Activated CD4-positive, alpha-beta T cell treated with anti-CD3 and anti-CD28 coated beads, Interleukin-2, amount 50 U/mL, for 1 hour (primary cell): ENCODE results near the gene HERC4.
"Not testable (repeated sequence)": the region's sequence is repeated elsewhere in the genome, so short reads cannot be mapped to it uniquely, and the experiment has no call there.

ENCODE experiments used
- DNase-seq: peaks from one replicate; pipeline ENCODE4 v3.0.0-alpha.2; 2020

Gene HERC4

DNA sequence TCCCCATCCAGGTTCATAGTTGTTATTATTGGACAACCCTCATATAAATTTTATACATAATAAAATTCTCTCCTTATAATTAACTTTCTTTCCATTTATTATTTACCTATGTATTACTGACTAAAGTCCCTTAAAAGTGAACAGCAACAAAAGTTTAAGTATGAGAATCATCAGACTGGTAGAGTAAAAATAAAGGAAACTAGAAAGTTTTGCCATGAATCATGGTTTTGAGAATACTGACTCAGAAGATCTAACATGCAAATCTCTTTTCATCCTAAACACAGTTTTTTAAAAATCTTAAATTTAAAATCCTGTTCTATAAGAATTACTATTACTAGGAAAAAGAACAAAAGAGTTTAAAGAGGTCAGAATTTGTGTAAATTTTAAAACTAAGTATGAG is 32.1 kb downstream of the HERC4 start:
- no peak for DNase-seq

DNA sequence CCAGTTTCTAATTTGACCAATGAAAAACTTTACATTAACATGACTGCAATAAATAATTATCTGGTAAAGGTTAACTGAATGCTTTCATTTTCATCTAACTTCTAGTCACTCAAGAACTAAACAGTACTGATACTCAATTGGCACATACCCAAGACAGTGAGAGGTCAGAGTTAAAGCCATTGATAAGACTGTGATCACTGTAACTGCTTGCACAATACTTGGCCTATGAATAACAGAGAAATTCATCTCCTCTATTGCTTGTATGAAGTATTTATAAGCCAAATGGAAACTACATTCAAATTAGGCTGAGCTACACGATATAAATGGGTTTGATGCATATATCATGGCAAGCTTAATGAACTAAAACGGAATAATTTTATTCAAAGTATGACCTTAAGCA is 43.0 kb downstream of the HERC4 start:
- DNase-seq, result no peak

DNA sequence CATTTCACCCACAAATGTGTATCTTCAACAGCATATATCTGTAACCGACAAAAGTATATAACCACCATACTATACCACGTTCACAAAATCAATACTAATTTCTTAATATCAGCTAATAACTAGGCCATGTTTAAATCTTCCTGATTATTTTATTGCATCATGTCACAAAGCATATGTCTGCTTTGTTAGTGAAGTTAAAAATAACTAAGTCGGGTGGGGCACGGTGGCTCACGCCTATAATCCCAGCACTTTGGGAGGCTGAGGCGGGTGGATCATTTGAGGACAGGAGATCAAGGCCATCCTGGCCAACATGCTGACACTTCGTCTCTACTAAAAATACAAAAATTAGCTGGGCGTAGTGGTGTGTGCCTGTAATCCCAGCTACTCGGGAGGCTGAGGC is 47.7 kb downstream of the HERC4 start:
- DNase-seq, result no peak

DNA sequence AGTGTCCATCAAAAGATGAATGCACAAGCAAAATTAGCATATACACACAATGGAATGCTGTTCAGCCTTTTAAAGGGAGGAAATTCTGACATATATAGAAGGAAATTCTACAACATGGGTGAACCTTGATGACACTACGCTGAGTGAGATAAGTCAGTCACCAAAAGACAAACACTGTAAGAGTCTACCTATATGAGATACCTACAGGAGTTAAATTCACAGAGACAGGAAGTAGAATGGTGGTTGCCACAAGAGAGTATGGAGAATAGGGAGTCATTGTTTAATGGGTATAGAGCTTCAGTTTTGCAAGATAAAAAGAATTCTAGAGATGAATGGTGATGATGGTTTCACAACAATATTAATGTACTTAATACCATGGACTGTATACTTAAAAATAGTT is 51.8 kb downstream of the HERC4 start:
- DNase-seq, result no peak

DNA sequence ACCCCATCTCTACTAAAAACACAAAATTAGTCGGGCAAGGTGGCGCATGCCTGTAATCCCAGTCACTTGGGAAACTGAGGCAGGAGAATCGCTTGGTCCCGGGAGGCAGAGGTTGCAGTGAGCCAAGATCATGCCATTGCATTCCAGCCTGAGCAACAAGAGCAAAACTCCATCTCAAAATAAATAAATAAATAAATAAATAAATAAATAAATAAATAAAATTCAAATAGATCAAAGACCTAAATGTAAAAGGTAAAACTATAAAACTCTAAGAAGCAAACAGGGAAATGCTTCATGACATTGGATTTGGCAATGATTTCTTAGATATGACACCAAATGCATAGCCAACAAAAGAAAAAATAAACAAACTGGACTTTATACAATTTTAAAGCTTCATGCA is 52.8 kb downstream of the HERC4 start:
- DNase-seq, result not testable (repeated sequence)

DNA sequence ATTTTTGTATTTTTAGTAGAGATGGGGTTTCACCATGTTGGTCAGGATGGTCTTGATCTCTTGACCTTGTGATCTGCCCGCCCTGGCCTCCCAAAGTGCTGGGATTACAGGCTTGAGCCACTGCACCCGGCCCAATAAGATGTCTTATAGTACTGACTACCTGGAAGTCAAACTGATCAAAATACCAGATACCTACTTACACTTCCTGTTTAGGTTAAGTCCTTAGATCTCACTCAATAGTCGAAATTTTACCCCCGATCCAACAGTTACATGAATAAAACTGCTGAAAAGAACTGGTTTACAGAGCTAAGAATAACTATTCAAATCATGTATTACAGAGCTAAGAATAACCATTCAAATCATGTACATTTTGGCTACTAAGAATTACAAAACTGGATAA is 58.6 kb downstream of the HERC4 start:
- not testable (repeated sequence) for DNase-seq

DNA sequence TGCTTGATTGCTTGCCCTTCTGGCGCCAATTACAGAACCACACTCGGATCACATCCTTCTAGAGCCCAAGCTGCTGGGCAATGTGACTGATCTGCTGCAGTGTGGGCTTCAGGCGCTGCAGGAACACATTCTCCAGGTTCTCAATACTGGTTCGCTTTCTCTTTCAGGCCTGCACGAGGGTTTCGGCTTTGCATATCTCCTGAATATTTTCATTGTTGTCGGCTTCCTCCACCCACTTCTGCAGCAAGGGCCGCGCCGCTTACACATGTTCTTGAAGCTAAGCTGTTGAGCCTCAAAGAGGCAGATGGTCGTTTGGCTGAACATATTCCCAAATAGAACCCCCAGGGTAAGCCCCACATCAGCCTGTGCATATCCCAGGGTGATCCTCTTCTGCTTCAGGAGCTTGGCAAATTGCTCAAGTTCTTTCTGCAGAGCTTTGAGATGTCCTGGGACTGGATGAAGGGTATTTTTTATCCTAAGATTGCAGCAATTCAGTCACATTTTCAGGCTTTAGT is 64.6 kb downstream of the HERC4 start:
- DNase-seq, result no peak

DNA sequence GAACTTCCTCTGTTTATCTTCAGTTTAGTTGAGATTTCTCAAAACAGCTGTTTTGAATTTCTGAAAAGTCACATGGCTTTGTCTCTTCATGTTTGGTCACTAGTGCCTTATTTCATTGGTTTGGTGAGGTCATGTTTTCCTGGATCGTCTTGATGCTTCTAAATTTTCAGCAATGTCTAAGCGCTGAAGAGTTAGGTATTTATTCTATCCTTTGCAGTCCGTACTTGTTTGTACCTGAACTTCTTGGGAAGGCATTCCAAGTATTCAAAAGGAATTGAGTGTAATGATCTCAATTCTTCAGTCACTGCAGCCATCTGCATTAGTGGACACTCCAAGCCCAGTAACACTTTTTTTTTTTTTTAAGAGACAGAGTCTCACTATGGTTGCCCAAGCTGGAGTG is 67.7 kb downstream of the HERC4 start:
- no peak for DNase-seq

DNA sequence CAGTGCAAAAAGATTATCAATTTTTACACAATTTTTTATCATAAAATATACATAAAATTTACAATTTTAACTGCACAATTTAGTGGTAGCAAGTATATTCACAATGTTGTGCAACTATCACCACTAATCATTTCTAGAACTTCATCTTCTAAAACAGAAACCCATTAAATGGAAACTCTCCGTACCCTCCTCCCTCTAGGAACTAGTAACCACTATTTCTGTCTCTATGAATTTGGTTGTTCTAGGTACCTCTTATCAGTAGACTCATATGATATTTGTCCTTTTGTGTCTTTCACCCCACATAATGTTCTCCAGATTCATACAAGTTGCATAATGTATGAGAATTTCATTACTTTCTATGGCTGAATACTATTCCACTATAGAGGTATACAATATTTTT is 73.5 kb downstream of the HERC4 start:
- no peak for DNase-seq

DNA sequence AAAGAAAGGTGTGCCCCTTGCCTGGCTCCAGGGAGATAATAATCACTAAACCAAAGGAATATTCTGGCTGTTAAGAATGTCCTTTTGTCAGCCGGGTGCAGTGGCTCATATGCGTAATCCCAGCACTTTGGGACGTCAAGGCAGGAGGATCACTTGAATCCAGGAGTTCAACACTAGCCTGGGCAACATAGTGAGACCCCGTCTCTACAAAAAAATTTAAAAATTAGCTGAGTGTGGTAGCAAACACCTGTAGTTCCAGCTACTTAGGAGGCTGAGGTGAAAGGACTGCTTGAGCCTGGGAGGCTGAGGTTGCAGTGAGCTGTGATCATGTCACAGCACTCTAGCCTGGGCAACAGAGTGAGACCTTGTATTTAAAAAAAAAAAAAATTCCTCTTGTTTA is 74.1 kb downstream of the HERC4 start:
- no peak for DNase-seq

DNA sequence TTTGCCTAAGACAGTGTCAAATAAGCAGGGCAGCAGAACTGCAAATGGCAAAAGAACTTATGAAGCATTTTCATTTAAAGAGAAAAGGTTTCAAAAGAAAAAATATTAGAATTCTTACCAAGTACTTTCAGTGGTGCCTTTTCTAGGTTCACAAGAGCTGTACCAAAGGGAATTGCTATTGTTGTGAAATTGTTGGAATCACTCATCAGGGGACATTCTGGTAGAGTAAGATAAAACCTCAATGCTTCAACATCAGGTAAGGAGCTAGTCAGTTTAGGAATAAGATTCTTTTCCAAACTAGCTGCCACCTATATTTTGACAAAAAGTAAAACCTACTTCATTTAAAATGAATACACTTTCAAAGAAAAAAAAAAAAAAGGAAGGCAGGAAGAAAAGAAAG is 85.0 kb downstream of the HERC4 start:
- no peak for DNase-seq

DNA sequence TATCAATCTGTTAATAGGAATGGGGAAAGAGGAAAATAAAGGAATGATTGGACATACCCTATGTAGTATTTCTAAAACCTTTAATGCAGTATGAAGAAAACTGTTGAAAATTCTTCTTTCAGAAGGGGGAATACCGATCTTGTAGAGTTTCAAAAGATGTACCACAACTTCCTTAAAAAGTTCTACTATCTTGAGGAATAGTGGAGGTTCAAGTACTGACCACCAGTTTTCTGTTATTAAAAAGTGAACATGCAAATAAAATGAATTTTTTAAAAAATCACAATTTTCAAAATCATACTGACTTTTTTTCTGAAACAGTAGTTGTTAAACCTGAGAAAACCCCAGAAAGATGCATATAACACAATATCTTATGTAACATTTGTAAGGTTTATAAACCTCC is 86.5 kb downstream of the HERC4 start:
- no peak for DNase-seq

DNA sequence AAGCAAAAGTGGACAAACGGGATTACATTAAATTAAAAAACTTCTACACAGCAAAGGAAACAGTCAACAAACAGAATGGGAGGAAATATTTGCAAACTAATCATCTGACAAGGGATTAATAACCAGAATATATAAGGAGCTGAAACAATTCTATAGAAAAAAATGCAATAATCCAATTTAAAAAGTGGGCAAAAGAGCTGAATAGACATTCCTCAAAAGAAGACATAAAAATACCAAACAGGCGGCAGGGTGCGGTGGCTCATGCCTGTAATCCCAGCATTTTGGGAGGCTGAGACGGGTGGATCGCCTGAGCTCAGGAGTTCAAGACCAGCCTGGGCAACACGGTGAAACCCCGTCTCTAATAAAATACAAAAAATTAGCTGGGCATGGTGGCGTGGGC is 92.5 kb downstream of the HERC4 start:
- not testable (repeated sequence) for DNase-seq

DNA sequence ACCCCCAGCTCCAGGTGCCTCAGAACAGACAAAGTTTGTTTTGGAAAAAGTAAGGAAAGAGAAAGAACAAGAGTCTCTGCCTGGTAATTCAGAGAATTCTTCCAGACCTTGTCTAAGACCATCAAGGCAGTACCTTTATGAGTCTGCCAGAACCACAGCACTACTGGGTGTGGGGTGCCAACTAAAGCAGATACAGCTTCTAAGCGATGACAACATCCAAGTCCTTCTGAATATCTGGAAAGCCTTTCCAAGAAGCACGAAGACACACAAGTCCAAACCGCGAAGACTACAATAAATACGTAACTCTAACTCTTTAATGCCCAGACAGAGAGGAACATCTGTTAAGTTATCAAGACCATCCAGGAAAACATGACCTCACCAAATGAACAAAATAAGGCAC is 96.3 kb downstream of the HERC4 start:
- DNase-seq, result no peak

DNA sequence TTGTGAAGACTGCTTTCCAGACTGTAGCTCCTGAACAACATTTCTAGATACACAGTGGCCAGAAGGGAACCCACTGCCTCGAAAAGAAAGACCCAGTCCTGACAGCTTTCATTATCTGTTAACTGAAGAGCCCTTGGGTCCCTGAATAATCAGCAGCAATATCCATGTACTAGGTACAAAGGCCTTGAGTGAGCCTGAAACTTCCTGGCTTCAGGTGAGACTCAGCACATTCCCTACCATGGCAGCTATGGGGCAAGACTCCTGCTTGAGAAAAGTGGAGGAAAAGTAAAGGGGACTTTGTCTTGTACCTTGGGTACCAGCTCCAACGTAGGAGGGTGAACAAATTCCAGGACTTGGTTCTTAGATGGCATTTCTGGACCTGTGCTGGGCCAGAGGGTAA is 97.8 kb downstream of the HERC4 start:
- no peak for DNase-seq

DNA sequence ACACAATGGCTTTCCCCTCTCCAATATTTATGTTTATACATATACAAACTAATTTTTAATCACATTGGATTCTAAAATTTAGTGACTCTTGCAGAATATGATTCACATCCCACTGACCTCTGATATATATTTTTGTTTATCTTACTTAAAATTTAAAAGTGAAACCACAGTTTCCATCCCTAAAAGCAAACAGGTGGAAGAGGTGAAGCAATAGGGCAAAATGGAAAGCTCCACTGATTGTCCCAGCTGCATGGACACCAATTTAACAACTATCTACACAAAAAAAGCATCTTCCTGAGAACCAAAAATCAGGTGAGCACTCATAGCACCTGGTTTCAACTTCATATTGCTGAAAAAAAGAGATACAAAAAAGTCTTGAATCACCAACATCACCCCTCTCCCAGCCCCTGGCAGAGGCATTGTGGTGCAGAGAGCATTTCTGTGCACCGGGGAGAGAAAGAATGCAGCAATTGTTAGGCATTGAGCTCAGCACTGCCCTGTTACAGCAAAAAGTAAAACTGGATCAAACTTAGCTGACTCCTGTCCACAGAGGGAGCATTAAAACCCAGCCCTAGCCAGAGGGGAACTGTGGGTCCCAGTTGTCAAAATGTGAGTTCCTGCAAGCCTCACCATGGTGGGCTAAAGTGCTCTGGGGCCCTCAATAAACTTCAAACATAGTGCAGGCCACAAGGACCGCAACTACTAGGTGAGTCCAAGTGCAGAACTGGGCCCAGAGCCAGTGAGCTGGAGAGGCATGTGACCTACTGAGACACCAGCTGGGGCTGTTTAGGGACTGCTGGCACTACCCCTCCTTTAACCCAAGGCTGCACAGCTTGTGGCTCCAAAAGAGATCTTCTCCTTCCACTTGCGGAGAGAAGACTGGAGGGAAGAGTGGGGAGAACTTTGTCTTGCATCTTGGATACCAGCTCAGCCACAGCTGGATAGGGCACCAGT is 98.5 kb downstream of the HERC4 start:
- no peak for DNase-seq

DNA sequence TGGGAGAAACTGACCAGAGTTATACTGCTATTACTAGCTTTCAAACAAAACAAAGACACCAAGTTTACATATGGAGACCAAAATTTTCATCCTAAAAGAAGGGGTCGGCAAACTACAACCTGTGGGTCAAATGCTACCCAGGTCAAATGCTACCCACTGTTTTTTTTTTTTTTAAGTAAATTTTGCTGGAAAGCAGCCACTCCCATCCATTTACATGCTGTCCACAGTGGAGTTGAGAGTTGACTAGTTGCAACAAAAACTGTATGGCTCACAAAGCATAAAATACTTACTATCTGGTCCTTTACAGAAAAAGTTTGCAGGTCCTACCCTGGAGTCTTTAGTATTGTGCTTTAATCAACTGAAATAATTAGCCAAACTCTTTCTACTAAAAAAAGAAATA is 99.2 kb downstream of the HERC4 start:
- DNase-seq, result no peak

DNA sequence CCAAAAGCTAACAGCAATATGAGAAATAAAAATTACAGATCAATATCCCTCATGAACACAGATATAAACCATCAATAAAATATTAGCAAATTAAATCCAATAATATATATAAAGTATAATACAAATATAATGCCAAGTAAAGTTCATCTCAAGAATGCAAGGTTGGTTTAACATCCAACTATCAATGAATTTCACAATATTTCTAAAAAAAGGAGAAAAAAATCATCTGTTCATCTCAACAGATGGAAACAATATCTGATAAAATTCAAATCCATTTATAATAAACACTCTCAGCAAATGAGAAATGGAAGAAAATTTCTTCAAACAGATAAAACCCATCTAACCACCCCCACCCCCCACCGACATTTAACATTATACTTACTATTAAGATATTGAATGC is 103.8 kb downstream of the HERC4 start:
- no peak for DNase-seq

DNA sequence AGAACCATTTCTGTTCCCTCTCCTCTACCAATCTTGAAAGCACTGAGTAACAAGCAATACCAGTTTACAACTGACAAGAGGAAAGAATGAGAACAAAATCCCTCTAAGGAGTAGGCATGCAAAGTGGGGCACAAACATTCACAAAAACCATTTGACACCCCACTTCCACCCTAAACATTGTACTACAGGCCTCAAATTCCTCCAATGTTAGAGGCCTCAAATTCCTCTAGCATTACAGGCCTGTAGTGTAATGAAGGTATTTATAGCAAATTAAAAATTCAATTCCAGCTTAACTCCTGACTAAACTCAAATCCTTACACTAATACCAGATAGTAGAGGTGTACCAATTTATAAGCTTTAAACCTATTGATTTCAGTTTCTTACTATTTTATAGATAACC is 105.2 kb downstream of the HERC4 start:
- no peak for DNase-seq

DNA sequence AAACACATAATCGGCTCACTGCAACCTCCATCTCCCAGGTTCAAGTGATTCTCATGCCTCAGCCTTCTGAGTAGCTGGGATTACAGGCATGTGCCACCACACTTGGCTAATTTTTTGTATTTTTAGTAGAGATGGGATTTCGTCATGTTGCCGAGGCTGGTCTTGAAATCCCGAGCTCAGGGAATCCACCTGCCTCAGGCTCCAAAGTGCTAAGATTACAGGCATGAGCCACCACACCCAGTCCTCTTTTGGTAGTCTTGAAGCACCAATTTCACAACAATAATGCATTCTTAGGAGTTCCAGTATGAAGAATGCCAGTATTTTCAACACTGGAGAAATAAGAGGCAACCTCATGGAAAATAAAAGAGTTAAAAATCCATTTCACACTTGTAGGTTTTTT is 109.0 kb downstream of the HERC4 start:
- DNase-seq, result not testable (repeated sequence)

DNA sequence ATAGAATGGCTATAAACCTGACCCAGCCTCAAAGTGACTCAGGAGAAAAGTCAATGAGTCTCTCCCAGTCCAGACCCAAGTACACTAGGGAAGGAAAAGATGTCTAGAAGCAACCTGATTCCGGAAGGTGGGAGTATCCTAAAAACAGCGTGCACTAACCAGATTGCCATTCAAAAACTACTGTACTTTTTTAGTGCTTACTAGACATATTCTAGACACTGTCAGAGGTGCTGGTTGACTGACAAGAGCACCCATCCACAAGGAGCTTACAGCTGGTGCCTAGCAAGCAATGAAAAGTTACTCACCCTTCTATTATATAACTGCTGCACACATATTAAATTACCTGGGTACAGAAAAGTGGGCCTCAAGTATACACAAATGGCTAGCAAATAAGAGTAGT is 109.6 kb downstream of the HERC4 start:
- DNase-seq, result no peak

DNA sequence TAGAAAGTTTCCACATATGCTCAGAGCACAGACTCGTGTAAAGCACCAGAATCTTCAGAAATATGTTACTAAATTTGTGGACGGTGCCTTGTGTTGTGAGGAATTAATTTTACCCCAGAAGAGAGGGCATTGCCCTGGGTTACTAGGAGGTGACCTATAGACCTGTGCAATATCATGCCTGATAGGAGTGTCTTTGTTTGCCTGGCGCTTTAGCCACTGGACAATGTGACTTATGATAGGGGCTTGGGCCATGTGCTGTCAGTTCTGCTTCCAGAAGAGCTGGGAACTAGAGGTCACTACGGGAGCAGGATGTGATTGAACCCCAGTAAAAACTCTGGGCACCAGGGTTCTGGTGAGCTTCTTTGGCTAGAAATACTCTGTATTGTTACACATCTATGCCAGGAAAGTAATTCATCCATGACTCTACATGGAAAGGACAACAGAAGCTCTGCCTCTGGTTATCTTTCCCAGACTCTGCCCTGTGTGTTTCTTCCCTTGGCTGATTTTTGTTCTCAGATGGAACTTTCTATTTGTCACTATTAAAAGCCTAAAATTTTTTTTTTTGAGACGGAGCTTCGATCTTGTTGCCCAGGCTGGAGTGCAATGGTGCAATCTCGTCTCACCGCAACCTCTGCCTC is 115.1 kb downstream of the HERC4 start:
- DNase-seq, result no peak

DNA sequence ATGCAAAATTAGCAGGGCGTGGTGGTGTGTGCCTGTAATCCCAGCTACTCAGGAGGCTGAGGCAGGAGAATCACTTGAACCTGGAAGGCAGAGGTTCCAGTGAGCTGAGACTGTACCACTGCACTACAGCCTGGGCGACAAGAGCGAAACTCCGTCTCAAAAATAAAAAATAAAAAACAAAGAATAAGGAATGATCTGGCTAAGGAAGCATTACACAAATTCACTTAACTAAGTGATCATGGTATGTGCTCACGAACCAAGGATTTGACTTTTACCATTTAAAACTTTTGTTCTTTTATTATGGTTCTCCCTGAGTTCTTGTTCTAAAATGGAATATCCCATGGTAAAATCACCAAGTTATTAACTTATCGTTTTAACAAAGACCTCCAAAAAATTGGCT is 119.5 kb downstream of the HERC4 start:
- no peak for DNase-seq

DNA sequence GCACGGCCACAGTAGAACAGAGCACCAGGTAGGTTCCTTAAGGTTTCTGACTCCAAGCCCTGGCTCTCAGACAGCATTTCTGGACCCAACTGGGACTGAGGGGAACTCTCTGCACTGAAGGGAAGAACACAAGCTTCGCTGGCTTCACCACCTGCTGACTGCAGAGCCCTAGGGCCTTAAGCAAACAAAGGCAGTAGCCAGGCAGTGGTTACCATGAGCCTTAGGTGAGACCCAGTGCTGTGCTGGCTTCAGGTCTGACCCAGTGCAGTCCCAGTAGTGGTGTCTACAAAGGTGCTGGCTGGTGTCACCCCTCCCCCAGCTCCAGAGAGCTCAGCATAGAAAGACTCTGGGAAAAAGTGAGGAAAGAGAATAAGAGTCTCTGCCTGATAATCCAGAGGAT is 131.2 kb downstream of the HERC4 start:
- no peak for DNase-seq
